Adipocyte (in vitro differentiated cells): Measurements from ENCODE around the gene CPA1.

Experiments used
- DNase-seq: peaks from one replicate; pipeline ENCODE4 v3.0.0-alpha.2; 2015; ENCODE audit warnings: low read depth
- H3K27me3 ChIP-seq: replicated peaks from 2 replicates; pipeline ENCODE4 v1.7.0; 2013; ENCODE audit warnings: mild to moderate bottlenecking, low read length, moderate library complexity; ENCODE audit not compliant: control insufficient read depth, insufficient read depth
- H3K36me3 ChIP-seq: 2 replicates; pipeline ENCODE4 v1.7.0; 2013; ENCODE audit warnings: low read length, mild to moderate bottlenecking, moderate library complexity; ENCODE audit not compliant: control insufficient read depth, insufficient read depth, severe bottlenecking
- H3K4me1 ChIP-seq: 2 replicates; pipeline ENCODE4 v1.7.0; 2013; ENCODE audit warnings: mild to moderate bottlenecking, low read length, moderate library complexity; ENCODE audit not compliant: control insufficient read depth, insufficient read depth
- H3K4me3 ChIP-seq: 2 replicates; pipeline ENCODE4 v1.7.0; 2013; ENCODE audit warnings: mild to moderate bottlenecking, low read length, moderate library complexity
- H3K9ac ChIP-seq: 2 replicates; pipeline ENCODE4 v1.7.0; 2013; ENCODE audit warnings: mild to moderate bottlenecking, low read length, moderate library complexity
- H3K9me3 ChIP-seq: 2 replicates; pipeline ENCODE4 v1.7.0; 2013; ENCODE audit warnings: mild to moderate bottlenecking, low read length, moderate library complexity; ENCODE audit not compliant: control insufficient read depth

CPA1 gene

GRCh38 chr7:130379019-130379418 is 1.3 kb upstream of the CPA1 start:
- Histone ChIP-seq H3K4me3 (no peak overlapping the region), H3K36me3 (no peaks in the 10 kb centered on the region), H3K4me1 (peaks cover 15% of the 10 kb centered on the region), H3K9me3 (peaks cover 10% of the 10 kb centered on the region), H3K9ac (no peak overlapping the region), H3K27me3 (no peaks in the 10 kb centered on the region)
- DNase-seq, result no peak

- no peak for DNase-seq
- H3K9me3 ChIP-seq, result peaks cover 10% of the 10 kb centered on the region
- no peak overlapping the region for H3K4me3 ChIP-seq
- H3K4me1 ChIP-seq, result peaks cover 10% of the 10 kb centered on the region
- H3K27me3 ChIP-seq, result no peaks in the 10 kb centered on the region
- no peaks in the 10 kb centered on the region for H3K36me3 ChIP-seq
- H3K9ac ChIP-seq, result no peak overlapping the region
These were observed 768 bp upstream of the CPA1 start for GRCh38 chr7:130379532-130379920.

- H3K4me3 ChIP-seq, result no peak overlapping the region
These were observed 664 bp downstream of the CPA1 start for GRCh38 chr7:130380861-130381455.

GRCh38 chr7:130381468-130382312 is 1.4 kb downstream of the CPA1 start:
- Histone ChIP-seq H3K4me1 (peaks cover 14% of the 10 kb centered on the region), H3K9ac (no peak overlapping the region), H3K4me3 (no peak overlapping the region), H3K27me3 (no peaks in the 10 kb centered on the region), H3K9me3 (peaks cover under 1% of the 10 kb centered on the region), H3K36me3 (no peaks in the 10 kb centered on the region)
- DNase-seq, result no peak

More at GRCh38 chr7:130380861-130381455, 664 bp downstream of the CPA1 start:
- peaks cover 10% of the 10 kb centered on the region for H3K4me1 ChIP-seq
- DNase-seq, result no peak
- H3K9ac ChIP-seq, result no peak overlapping the region
- H3K36me3 ChIP-seq, result no peaks in the 10 kb centered on the region
- peaks cover 8% of the 10 kb centered on the region for H3K9me3 ChIP-seq
- no peaks in the 10 kb centered on the region for H3K27me3 ChIP-seq

GRCh38 chr7:130383187-130383980 is 3.1 kb downstream of the CPA1 start:
- Histone ChIP-seq H3K27me3 (no peaks in the 10 kb centered on the region), H3K36me3 (no peaks in the 10 kb centered on the region), H3K9ac (no peak overlapping the region), H3K4me1 (peaks cover 31% of the 10 kb centered on the region), H3K9me3 (no peaks in the 10 kb centered on the region), H3K4me3 (no peak overlapping the region)
- DNase-seq, result no peak

- no peak for DNase-seq
- H3K4me3 ChIP-seq, result no peak overlapping the region
- no peaks in the 10 kb centered on the region for H3K9me3 ChIP-seq
- H3K36me3 ChIP-seq, result no peaks in the 10 kb centered on the region
- H3K4me1 ChIP-seq, result peaks cover 31% of the 10 kb centered on the region
- H3K9ac ChIP-seq, result no peak overlapping the region
- no peaks in the 10 kb centered on the region for H3K27me3 ChIP-seq
These were observed 4.1 kb downstream of the CPA1 start for GRCh38 chr7:130384371-130384801.

GRCh38 chr7:130384841-130385599 is 4.7 kb downstream of the CPA1 start:
- Histone ChIP-seq H3K4me3 (no peak overlapping the region), H3K27me3 (no peaks in the 10 kb centered on the region), H3K36me3 (no peaks in the 10 kb centered on the region), H3K9ac (no peak overlapping the region), H3K4me1 (peaks cover 29% of the 10 kb centered on the region), H3K9me3 (no peaks in the 10 kb centered on the region)
- no peak for DNase-seq

- no peak for DNase-seq
- H3K4me3 ChIP-seq, result no peak overlapping the region
- H3K27me3 ChIP-seq, result no peaks in the 10 kb centered on the region
- H3K4me1 ChIP-seq, result peaks cover 29% of the 10 kb centered on the region
- no peak overlapping the region for H3K9ac ChIP-seq
- no peaks in the 10 kb centered on the region for H3K36me3 ChIP-seq
- H3K9me3 ChIP-seq, result no peaks in the 10 kb centered on the region
These were observed 5.3 kb downstream of the CPA1 start for GRCh38 chr7:130385600-130386066.

- no peaks in the 10 kb centered on the region for H3K36me3 ChIP-seq
- peak overlapping the region; percentile 74 for H3K9ac ChIP-seq
- DNase-seq, result no peak
- H3K27me3 ChIP-seq, result no peaks in the 10 kb centered on the region
- H3K4me1 ChIP-seq, result peaks cover 36% of the 10 kb centered on the region
- H3K4me3 ChIP-seq, result no peak overlapping the region
- H3K9me3 ChIP-seq, result no peaks in the 10 kb centered on the region
These were observed 6.6 kb downstream of the CPA1 start for GRCh38 chr7:130386876-130387275.

GRCh38 chr7:130387306-130387627 is 7.0 kb downstream of the CPA1 start:
- Histone ChIP-seq H3K4me1 (peaks cover 40% of the 10 kb centered on the region), H3K9me3 (no peaks in the 10 kb centered on the region)

More at GRCh38 chr7:130387306-130387627, 7.0 kb downstream of the CPA1 start:
- H3K27me3 ChIP-seq, result no peaks in the 10 kb centered on the region
- H3K36me3 ChIP-seq, result no peaks in the 10 kb centered on the region
- peak overlapping the region; percentile 74 for H3K9ac ChIP-seq
- H3K4me3 ChIP-seq, result no peak overlapping the region
- no peak for DNase-seq
